NAMALWA (cell line): ENCODE data around the gene ANXA6.
A peak's percentile ranks its signal among the peaks of the same experiment; 100 is the strongest.

Source experiments
- DNase-seq: peaks from one replicate; pipeline ENCODE4 v3.0.0-alpha.2; 2015; ENCODE audit warnings: low spot score

The ANXA6 gene

DNA sequence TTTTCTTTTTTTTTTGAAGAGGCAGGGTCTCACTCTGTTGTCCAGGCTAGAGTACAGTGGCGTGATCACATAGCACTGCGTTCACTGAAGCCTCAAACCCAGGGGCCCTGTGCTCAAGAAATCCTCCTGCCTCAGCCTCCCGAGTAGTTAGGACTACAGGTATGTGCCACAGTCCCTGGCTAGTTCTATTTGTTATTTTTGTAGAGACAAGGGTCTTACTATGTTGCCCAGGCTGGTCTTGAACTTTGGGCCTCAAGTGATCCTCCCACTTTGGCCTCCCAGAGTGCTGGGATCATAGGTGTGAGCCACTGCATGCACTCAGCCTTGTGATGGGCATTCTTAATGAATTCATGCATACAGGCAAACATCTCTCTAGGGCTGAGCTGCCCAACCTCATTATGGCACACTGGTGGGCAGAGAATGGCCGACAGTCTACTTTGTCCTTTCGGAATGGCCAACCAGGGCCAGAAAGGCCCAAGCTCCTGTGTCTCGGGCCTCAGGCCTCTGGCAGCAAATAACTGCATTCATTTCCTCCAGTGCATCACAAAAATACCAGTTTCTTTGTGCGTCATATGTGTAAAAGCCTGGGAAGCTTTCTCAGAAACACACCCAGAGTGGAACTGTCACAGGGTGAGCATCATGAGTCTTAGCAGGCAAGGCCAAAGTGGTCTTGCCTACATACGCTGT lies 27.2 kb downstream of the ANXA6 start:
- DNase-seq: no peak

DNA sequence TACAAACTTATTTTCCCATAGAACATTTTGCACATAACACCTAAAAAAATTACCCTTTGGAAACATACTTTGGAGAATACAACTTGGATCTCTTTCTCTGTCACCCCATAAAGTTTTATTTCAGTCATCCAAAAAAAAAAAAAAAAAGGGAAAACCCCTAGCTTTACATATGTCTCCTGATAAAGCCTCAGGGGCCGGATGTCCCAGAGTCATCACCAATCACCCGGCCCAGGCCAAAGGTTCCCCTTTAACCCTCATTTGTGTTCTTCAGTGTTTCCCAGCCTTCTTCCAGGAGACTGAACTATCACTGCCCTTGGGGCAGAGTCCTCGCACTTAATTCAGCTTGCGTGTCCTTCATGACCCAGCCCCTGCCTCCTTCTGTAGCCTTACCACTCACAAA lies 28.8 kb downstream of the ANXA6 start:
- DNase-seq: no peak

DNA sequence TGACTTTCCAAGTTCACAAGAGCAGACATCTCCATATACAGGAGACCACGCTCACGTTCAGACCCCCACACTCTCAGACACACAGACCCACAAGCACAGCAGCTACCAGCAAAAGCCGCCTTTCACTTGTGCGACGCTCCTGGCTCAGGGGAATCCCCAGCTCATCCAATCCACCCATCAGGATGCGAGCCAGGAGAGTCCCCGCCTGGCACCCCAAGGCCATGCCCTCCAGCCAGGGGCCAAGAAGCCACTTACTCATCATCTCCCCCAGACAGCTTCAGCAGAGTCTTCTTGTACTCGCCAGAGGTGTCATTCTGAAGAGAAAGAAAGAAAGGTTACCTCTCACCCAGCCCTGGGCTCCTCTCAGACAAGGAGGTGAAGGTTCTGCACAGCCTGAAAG lies 29.7 kb downstream of the ANXA6 start:
- DNase-seq: no peak

DNA sequence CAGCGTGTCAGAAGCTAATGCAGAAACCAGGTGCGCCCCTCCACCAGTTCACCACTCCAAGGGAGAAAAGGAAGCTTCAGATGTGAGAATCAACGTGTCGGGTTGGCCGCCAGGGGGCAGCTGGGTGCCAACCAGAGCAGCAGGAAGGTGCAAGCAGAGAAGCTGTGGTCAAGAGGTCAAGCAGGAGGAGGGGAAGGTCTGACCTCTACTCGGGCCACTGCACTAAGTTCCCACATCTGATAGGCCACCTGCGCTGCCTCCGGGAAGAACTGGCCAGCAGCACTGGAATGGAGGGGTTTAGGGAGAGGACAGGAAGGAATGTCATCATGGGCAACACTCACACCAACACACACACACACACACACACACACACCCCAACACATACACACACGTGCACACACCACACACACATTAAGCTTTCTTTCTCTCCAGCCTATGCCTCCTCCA lies 31.4 kb downstream of the ANXA6 start:
- peak; percentile 84 for DNase-seq

DNA sequence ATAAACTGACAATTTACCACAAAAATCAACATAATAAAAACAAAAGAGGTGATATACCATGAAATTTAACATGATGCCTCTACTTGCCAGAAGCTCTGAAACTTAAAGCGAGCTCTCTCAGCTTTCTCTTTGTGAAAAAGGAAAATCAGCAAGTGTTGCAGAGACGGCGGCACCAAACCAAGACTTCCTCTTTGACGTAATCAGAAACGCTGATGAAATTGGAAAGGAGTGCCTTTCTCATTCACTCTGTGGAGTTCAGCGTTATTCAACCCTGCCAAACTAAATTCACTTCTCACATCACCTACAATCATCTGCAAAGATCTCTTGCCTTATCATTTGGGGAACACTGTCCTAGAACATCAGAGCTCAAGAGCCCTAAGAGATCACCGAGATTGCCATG lies 32.2 kb downstream of the ANXA6 start:
- peak; percentile 80 for DNase-seq

DNA sequence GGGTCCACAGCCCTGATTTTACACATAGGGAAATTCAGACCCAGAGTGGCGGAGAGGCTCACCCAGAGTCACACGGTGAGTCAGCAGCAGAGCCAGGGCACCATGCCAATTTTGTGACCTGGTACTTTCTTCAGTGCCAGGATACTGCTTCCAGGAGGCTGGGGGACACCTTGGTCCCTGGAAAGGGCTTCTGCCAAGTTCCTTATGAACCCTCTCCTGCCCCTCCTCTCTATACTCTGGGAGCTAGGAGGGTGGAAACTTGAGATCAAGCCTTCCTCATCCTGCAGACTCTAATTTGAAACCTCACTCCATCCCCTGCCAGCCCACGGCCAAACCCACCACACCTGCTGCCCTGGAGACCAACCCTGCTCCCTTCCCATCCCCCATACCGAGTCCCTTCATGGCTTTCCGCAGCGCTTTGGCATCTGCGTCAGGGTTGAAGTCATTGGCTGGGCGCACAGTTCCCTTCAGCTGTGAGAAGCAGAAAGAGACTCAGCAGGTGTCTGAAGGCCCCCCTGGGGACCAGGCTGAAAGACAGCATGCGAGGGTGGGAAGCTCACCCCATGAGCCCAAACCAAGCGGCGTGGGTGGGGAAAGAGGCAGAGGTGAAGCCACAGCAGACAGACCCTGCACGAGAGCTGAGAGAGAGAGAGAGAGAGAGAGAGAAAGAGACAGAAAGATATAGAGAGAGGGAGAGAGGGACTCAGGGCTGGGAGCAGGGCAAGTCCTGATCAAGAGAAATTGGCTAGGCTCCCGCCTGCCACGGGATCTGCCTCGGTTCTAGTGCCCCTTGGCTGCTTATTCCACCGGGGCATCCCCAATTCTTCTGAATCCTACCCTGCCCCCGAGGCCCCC lies 33.5 kb downstream of the ANXA6 start:
- peak; percentile 96 for DNase-seq

DNA sequence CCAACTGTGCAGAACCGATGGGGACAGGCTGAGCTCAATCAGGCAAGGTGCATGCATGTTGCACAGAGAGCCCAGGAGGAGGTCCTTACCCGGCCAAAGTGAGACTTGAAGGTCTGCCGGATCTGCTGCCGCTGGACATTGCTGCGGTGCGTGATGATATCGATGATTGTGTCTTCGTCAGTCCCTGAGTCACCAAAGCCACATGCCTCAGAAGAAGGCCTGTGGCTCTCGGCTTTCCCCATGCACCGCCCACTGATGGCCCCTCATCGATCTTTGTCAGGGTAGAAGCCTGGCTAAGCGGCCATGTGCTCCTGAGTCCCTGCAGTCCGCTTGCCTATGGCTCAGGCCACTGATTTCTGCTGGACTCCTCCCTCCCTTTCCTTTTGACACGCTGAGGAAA lies 34.8 kb downstream of the ANXA6 start:
- DNase-seq: no peak

DNA sequence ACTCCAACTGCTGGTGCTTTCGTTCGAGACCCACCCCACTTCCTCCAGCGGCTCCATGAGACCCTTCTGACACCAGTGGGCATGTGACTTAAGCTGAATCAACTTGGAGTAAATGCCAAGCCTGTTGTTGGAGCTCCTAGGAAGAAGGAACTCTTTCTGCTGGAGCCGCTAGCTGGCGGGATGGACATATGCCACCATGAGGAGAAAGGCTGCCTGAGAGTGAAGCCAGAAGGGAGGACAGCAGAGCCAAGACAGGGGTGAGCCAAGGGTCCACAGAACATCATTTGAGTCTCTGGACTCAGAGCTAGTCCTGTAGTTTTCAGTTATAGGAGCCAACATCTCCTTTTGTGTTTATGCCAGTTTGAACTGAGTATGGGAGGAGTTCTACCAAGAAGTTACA lies 35.9 kb downstream of the ANXA6 start:
- no peak for DNase-seq

DNA sequence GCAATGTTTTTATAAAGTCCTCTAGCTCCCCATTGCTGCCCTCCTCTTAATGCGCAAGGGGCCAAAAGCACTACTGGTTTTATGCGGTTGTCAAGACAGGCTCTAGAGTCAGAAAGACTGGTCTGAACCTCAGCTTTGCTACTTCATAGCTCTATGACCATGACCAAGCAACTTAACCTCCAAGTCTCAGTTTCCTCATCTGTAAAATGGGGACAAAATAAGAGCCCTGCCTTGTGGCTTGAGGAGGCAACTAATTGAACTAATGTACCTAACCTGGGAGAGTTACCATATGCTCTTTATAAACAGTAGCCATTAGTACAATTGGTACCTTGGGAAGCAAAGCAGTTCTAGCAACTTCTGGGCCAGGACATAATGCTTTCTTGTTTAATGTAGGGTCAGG lies 36.5 kb downstream of the ANXA6 start:
- DNase-seq: no peak

DNA sequence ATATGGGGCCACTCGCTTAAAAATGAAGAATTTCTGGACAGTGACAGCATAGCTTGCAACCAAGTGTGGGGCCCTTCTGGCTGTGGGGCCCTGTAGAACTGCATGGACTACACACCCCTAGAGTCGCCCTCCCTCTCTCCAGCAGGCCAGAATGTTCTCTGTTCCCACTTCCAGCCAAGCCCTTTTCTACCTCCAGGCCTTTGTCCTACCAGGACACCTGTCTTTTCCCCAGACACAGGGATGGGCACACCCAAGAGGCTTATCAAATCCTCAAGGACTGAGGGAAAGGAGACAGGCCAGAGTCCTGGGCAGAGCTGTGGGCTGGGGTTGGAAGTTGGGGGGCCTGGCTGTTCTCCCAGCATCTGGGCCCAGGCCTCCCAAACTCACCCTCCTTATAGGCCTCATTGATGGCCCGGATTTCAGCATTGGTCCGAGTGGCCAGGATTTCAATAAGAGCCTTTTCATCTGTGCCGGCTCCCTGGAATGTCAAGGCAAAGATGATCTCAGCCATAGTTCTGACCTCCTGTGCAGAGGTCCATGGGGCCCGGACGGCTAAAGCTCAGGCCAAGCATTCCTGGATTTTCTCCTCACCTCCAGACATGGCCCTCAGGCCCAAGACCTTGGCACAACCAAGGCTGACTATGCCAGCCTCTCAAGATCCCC lies 38.5 kb downstream of the ANXA6 start:
- DNase-seq: no peak

DNA sequence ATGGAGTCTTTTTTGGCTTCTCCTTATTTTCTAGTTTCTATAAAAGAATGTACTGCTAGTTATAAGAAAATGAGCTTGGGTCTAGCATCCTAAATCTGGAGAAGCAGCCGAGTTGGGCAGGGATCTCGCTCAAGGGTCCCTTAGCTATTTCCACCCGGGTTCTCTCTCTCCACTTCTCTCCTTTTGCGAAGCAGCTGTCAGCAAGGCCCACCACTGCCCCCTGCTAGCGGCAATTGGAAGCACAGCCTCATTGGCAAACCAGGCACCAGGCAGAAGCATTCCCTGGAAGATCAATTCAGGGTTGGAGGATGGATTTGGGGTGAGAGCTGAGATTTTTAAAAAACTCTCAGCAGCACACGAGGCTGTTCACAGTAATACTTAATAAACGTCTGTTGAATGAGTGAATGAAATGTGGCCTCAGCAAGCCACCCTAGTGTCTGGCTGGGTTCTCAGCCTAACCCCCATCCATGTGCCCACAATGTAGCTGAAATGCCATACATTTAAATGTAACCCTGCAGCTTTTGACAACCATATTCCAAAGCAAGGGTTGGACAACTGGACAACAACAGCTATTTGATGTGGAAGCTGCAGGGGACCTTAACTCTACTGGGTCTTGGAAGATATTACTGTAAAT lies 42.2 kb downstream of the ANXA6 start:
- peak; percentile 77 for DNase-seq

DNA sequence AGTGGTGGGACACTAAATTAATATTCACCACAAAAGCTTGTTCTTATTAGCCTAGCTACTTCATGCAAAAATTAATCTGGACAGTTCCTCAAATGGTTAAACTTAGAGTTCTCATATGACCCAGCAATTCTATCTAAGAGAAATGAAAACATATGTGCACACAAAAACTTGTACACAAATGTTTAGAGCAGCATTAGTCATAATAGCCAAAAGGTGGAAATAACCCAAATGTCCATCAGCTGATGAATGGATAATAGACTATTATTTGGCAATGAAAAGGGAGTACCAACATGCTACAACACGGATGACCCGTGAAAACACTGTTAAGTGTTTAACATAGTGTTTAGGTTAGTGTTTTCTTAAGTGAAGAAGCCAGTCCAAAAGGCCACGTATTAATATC lies 43.9 kb downstream of the ANXA6 start:
- DNase-seq: no peak

DNA sequence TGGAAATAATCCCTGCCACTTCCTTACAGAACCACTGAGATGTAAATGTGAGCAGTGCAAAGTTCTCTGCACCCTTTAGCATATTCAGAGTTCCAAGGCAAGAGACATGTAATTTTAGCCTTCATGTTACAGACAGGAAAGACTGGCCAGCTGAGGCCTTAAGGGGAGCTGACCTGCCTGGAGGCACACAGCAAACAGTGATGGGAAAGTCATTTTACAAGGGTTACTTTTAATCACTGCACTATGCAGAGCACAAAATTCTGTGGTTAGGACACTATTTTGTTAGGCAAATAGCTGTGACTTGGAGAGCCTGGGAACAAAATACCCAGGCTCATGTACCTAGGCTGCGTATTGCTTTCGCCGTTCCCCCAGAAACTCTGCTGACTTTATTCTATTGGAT lies 46.6 kb downstream of the ANXA6 start:
- no peak for DNase-seq

DNA sequence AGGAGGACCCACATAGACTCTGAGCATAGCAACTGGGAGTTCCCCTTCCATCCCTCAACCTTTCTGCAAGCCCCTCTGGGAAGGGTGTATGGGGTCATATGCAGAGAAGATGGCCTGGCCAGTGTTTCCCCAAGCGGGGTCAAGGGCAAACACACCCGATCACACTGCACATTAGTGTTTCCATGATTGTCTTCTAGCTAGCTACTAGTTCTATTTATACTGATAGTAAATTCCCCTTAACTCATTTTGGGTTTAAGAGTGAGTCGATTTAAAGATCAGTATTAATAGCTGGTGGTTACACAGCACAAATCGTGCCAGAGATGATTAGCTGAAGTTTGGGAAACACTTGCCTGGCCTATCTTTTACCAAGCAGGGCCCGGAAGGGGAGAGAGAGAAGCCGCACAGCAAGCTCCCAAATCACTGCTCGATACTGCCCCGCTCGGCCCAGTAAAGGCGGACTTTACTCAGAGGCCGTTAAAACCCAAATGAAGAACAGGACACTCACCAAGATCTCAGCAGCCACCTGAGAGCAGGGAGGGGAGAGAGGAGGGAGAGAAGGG lies 47.4 kb downstream of the ANXA6 start:
- no peak for DNase-seq

DNA sequence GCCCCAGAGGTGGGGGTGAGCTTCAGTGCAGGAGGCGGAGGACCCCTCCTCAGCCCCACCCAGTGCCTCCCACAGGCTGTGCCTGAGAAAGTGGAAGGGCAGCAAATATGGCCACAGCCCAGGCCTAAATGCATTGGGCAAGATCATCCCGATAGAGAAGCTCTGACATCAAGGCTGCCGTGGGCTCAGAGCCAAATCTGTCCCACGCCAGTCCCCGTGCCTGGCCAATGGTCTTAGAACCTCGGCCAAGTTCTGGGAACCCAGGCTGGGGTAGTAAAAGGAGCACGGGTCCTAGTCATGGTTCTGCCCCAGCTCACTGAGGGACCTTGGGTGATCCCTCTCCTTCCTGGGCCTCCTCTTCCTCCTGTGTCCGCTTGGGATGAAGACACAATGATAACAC lies 49.0 kb downstream of the ANXA6 start:
- no peak for DNase-seq

DNA sequence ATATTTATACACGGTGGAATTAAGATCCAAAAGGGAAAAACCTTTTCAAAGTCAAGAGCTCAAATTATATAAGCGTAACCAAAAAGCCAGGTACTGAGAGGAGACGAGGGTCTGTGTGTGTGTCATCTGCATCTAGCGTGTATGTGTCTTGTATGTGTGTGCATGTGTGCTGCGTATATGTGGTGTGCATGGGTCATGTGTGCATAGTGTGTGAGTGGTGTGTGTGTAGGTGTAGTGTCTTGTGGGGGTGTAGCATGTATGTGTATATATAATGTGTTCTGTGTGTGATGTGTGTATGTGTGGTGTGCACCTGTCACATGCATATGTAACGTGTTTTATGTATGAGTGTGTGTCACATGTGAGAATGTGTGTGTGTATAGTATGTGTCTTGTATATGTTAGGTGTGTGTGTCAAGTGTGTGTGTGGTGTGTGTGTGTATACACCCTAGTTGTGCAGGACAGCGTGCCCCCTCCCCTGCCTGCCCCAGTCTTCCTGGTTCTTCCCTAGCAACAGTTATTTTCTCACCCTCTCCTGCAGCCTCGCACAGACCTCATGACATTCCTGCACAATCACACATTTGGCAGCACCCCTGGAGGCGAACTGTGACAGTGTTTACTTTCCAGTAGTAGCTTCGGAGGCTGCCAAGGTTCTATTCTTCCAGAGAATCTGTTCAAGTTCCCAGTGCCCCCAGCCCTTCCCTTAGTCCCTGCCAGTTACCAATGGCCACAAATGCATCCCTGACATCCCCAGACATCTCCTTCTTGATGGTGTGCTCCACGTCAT lies 49.6 kb downstream of the ANXA6 start:
- no peak for DNase-seq

DNA sequence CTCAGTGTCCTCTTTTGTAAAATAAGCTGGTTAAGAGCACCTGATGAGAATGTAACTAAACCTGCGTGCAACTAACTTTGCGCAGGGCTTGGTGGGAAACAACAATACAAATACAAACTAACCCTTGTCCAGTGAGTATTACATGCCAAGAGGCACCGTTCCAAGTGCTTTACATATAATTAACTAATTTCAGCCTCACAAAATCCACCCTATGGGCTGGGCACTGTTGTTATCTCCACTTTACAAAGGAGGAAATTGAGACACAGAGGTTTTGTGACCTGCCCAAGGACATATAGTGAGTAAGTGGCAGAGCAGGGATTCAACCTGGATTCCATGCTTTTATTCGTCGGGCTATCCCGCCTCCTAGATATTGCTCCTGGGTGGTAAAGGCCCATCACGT lies 50.5 kb downstream of the ANXA6 start:
- no peak for DNase-seq

DNA sequence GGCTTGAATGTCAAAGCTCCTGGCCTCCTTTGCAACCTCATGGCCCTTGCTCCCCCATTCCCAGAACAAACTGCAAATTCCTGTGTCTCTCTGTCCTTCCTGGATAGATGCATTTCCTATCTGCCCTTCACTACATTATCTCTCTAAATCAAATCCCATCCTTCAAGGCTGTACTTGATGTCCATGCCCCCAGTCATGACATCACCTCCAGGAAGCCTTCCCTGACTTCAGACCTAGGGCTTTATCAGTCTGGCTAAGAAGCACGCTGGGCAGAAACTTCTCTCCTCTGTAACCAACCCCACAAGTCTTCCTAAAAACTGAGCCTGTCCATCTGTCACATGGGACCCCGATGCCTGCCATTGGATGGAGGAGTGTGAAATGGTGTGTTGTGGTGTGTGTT lies 51.1 kb downstream of the ANXA6 start:
- no peak for DNase-seq

DNA sequence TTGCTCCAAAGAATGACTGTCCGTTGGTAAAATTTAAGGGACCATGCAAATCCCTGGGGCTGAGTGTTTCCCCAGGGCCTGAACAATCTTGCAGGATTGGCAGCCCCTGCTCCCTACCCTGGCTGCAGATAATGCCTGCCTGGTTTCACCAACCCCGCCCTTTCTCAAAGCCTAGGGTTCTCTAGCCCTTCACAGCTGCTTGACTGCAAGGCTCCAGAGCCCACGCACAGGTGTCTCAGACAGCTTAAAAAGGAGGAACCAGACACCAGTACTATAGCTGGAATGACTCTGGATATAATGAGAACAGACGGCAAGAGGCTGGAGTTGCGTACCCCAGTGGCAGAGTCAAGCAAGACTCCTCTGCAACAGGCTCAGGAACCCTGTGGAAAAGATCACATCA lies 51.5 kb downstream of the ANXA6 start:
- DNase-seq: no peak

DNA sequence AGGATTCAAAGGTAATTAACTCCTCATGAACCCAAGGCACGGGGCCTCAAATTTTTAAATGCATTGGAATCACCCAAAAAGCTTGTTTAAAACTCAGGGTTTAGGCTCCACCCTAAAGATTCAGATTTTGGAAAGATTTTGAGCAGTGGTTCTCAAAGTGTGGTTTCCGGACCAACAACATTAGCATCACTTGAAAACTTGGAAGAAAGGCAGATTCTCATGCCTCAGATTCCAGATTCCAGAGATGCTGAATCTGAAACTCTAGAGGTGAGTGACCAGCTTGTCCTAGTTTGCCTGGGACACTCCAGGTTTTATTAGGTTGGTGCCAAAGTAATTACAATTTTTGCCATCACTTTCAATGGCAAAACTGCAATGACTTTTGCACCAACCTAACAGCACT lies 52.0 kb downstream of the ANXA6 start:
- DNase-seq: no peak

DNA sequence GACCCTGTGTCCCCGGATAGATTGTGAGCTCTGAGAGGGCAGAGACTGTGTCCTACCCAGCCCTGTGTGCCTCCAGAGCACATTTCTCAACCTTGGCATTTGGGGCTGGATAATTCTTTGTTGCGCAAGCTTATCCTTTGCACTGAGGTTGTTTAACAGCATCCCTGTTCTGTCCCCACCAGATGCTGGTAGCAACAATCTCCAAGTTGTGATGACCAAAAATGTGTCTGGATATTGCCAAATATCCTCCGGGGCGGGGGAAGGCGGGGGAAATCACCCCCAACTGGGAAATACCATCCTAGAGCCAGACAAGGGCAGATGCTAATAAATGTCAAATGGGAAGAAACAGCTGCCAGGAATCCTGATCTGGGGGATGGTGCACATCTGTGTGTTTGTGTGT lies 52.8 kb downstream of the ANXA6 start:
- DNase-seq: no peak

DNA sequence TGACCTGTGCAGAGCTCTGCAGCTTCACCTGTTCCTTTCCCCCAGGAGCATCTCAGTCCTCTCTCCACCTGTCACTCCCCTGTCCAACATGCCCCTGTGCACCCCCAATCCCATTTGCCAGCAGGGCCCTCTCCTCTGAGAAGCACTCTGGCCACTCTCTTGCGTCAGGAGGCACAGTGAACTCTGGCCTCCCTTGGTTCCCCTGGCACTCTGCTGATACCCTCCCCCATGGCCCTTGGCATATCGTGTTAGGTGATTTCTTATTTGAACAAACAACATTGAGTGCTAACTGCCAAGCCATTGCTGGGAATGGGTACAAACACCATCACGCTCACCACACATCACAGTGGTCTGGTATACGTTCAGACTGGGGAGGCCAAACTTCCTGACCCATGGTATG lies 55.8 kb downstream of the ANXA6 start:
- DNase-seq: no peak
